ENCODE measurements around the gene TRIM46.
"Not testable (repeated sequence)": the region's sequence is repeated elsewhere in the genome, so short reads cannot be mapped to it uniquely, and the experiment has no call there.

The TRIM46 gene

GRCh38 chr1:155208541-155209311 lies 35.1 kb downstream of the TRIM46 start, which contains the start of gene MTX1:
Gene MTX1, plus strand, starts transcription at chr1:155208695. Its CDS starts 110 bp downstream, at chr1:155208805.
- DNase-seq: peak; percentile 90

GRCh38 chr1:155209312-155209721 lies 35.7 kb downstream of the TRIM46 start:
- no peak for DNase-seq

- DNase-seq: no peak
Observed at GRCh38 chr1:155210314-155211104, 36.9 kb downstream of the TRIM46 start.

- not testable (repeated sequence) for DNase-seq
Observed at GRCh38 chr1:155211381-155212050, 37.9 kb downstream of the TRIM46 start.

- not testable (repeated sequence) for DNase-seq
Observed at GRCh38 chr1:155212051-155212440, 38.4 kb downstream of the TRIM46 start.

GRCh38 chr1:155214702-155215101 lies 41.1 kb downstream of the TRIM46 start:
- DNase-seq: not testable (repeated sequence)

- DNase-seq: peak; percentile 73
Observed at GRCh38 chr1:155218854-155219591, 45.4 kb downstream of the TRIM46 start.

GRCh38 chr1:155219592-155220031 lies 46.0 kb downstream of the TRIM46 start:
- DNase-seq: peak; percentile 51

- DNase-seq: not testable (repeated sequence)
Observed at GRCh38 chr1:155220211-155220965, 46.7 kb downstream of the TRIM46 start.

- no peak for DNase-seq
Observed at GRCh38 chr1:155223047-155223446, 49.4 kb downstream of the TRIM46 start.

- not testable (repeated sequence) for DNase-seq
Observed at GRCh38 chr1:155225404-155225759, 51.7 kb downstream of the TRIM46 start.

- peak; percentile 74 for DNase-seq
Observed at GRCh38 chr1:155226188-155226909, 52.7 kb downstream of the TRIM46 start.

GRCh38 chr1:155226910-155227260 lies 53.2 kb downstream of the TRIM46 start:
- peak; percentile 64 for DNase-seq

- peak; percentile 99 for DNase-seq
Observed at GRCh38 chr1:155227261-155228095, 53.8 kb downstream of the TRIM46 start.

GRCh38 chr1:155228096-155228427 lies 54.4 kb downstream of the TRIM46 start:
- no peak for DNase-seq

- not testable (repeated sequence) for DNase-seq
Observed at GRCh38 chr1:155231302-155231701, 57.7 kb downstream of the TRIM46 start.

GRCh38 chr1:155232001-155232978 lies 58.6 kb downstream of the TRIM46 start:
- DNase-seq: not testable (repeated sequence)

GRCh38 chr1:155233502-155233901 lies 59.9 kb downstream of the TRIM46 start:
- not testable (repeated sequence) for DNase-seq
